Measurements from ENCODE around the gene BACE2.

BACE2 gene

DNA sequence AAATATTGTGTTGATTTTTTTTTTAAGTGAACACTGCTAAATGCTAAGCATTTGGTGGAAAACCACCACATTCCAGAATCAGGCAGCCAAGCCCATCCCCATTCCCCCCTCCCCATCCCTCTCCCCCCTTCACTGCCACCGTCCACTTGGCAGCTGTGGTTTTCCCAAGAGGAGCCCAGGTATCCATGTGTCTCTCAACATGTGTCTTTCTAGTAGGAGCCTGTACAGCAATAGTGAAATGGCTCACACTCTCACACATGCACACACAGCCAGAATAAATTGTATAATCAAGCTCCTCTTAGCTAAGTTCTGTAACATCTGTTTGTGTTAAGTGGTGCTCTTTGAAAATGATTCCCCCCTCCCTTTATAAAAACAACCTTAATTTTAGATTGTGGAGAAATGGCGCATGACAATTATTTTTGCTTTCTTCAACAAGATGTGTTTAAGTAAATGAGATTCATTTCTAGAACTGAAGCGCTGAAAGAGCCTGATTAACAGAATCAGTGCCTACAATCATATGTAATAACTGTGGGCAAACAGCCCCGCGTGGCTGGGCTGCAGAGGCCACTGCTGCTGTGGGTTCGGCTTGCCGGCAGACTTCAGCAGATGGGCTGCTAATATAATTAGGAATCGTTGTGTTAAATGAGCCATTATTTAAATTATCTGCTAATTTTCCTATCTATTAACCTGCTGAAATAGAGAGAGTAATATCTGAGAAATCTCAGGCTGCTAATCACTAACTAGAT lies 43.3 kb downstream of the BACE2 start:
- no peak for DNase-seq (ENCODE audit: low read depth in 1 of 2, low spot score in 1 of 2)

- no peak for DNase-seq (ENCODE audit: low read depth in 1 of 2, low spot score in 1 of 2)
Observed at GRCh38 chr21:41213021-41213420, 45.1 kb downstream of the BACE2 start.

GRCh38 chr21:41215856-41216408 lies 48.0 kb downstream of the BACE2 start:
- DNase-seq (ENCODE audit: low read depth in 1 of 2, low spot score in 1 of 2) = no peak

DNA sequence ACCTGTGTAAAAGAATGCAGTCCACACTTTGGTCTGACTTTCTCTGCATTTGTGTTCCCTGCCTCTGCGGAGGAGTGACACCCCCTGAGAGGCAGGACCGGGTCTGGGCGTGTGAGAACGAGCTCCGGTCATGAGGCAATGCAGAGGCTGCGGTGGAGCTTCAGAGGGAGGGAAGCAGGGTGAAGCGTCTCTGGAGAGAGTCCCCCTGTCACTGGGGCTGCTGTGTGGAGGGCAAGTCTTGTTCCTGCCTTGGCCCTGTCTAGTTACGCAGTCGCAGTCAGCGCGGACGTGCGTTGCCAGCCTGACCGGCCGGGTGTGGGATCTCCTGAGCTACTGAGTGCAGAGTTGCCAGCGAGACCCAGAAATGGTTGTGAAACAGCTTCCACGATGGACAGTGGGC lies 48.5 kb downstream of the BACE2 start:
- no peak for DNase-seq (ENCODE audit: low read depth in 1 of 2, low spot score in 1 of 2)

GRCh38 chr21:41217671-41218385 lies 49.9 kb downstream of the BACE2 start:
- DNase-seq (ENCODE audit: low read depth in 1 of 2, low spot score in 1 of 2) = no peak

DNA sequence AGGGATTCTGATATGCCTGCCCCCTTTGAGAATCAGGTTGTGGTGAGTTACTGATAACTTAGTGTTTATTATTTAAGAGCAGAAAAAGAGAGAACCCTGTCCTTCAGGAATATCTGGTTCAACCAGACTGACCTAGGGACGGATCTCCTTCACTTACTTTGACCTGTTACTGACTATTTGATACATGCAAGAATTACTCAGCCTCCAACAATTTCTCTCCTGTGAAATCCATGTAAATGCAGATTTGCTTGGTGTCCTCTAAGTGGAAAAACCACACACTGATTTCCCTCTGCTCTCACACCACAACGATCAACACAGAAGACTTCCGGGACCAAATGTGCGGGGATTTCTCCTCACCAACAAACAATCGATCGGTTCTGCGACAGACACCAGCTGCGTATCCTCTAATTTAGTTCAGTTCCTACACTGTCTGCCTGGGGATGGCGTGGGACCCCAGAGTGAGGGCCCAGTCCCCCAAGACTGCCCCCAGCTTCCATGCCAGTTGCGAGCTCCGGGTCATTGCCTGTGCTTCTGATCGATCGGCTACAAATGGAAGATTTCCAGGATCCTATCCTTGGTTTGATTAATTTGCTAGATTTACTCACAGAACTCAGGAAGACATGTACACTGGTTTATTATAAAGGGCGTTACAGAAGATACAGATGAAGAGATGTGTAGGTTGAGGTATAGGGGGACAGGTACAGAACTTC lies 51.7 kb downstream of the BACE2 start:
- no peak for DNase-seq (ENCODE audit: low read depth in 1 of 2, low spot score in 1 of 2)

- no peak for DNase-seq (ENCODE audit: low read depth in 1 of 2, low spot score in 1 of 2)
Observed at GRCh38 chr21:41220208-41220733, 52.3 kb downstream of the BACE2 start.

- no peak for DNase-seq (ENCODE audit: low read depth in 1 of 2, low spot score in 1 of 2)
Observed at GRCh38 chr21:41222247-41223068, 54.5 kb downstream of the BACE2 start.

- DNase-seq (ENCODE audit: low read depth in 1 of 2, low spot score in 1 of 2) = no peak
Observed at GRCh38 chr21:41226853-41227252, 58.9 kb downstream of the BACE2 start.

DNA sequence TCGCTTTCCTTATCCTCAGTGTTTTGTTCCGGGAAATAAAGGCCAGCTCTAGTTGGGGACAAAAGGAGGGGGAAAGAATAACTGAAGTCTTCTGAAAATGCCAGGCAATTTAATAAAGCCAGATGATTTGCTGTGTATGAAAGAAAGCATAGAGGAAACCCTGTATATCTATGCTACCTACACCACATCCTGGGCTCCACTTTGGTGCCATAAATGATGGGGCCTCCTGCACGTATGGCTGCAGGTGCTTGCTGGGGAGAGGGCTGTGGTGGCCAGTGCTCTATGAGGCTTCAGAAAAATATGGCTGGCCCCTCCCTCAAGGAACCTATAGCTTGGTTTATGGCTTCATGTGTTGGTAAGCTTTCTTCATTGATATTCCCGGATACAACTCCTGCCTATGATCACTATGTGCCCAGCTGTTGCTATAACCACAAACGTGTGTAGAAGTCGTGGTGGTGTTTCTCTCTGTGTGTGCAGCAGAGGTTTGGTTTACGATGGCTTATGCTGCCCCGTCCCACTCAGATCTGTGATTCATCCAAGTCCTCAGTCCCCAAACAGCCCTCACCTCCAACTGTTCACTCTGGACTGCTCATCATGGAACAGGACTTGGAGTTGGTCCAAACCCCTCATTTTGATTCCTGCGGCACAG lies 59.5 kb downstream of the BACE2 start:
- DNase-seq (ENCODE audit: low read depth in 1 of 2, low spot score in 1 of 2) = no peak

GRCh38 chr21:41228006-41228370 lies 60.0 kb downstream of the BACE2 start:
- DNase-seq (ENCODE audit: low read depth in 1 of 2, low spot score in 1 of 2) = no peak

- DNase-seq (ENCODE audit: low read depth in 1 of 2, low spot score in 1 of 2) = no peak
Observed at GRCh38 chr21:41228492-41228891, 60.5 kb downstream of the BACE2 start.

GRCh38 chr21:41228958-41229357 lies 61.0 kb downstream of the BACE2 start:
- DNase-seq (ENCODE audit: low read depth in 1 of 2, low spot score in 1 of 2) = no peak

DNA sequence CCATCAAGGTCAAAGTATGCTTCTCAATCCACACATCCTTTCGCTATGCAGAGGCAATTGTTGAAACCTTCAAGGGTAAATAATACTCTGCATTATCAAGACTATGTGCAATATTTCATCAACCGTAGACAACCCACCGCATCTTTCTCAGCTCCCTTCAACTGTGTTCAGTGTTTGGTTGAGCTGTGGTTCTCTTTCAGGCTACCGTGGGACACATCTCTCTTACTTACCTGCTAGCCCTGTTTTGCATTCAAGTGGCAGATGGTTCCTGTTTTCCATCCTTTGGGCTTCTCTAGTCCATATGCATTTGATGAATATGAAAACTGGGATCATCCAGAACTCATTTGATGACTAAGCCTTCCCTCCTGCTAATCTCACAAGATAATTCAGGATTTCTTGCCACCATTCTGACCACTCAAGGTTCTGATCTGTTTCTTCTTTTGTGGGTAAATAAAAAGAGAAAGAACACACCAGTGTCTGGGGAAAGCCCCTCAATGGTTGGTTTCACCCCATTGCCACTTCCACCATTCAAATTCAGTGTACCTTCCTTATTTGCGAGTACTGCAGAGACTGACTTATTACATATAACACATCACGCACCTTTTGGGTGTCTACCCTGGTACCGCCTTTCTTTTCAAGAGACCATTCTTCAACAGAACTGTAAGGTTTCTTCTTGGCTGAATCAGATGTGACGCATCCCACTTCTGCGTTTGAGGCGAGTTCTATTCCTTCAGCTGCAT lies 61.7 kb downstream of the BACE2 start:
- no peak for DNase-seq (ENCODE audit: low read depth in 1 of 2, low spot score in 1 of 2)

GRCh38 chr21:41230497-41230896 lies 62.5 kb downstream of the BACE2 start:
- no peak for DNase-seq (ENCODE audit: low read depth in 1 of 2, low spot score in 1 of 2)

DNA sequence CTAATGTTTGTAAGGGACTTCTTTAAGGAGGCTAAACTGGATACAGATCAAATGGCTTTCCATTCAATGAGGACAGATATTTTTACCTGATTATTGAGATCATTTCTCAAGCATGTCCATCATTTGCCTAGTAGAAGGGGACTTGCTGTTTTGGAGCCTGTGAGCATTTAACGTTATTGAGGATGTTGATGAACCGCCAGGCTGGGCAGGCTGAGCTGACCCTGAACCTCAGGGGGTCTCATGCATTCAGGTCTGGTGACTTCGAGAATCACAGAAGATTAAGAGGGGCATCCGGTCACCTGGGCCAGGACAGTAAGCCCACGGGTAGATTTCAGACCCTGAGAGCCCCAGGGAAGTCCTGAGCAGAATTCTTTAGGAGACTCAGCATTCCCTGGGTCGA lies 63.1 kb downstream of the BACE2 start:
- no peak for DNase-seq (ENCODE audit: low read depth in 1 of 2, low spot score in 1 of 2)

DNA sequence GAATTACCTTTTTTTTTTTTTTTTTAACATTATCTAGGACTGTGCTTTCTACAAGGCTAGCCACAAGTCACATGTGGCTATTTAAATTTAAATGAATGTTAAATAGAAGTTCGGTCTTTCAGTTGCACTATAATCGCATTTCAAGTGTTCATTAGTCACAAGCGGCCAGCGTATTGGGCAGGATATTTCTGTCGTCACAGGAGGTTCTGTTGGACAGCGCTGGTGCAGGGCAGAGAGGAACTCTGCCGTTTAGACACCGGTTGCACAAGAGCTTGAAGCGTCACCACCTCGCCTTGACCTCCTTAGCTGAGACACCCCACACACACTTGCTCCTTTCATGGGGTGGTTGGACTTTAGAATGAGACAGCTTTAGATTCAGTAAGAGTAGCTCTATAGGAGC lies 64.1 kb downstream of the BACE2 start:
- DNase-seq (ENCODE audit: low read depth in 1 of 2, low spot score in 1 of 2) = no peak

- DNase-seq (ENCODE audit: low read depth in 1 of 2, low spot score in 1 of 2) = no peak
Observed at GRCh38 chr21:41233916-41234315, 66.0 kb downstream of the BACE2 start.

DNA sequence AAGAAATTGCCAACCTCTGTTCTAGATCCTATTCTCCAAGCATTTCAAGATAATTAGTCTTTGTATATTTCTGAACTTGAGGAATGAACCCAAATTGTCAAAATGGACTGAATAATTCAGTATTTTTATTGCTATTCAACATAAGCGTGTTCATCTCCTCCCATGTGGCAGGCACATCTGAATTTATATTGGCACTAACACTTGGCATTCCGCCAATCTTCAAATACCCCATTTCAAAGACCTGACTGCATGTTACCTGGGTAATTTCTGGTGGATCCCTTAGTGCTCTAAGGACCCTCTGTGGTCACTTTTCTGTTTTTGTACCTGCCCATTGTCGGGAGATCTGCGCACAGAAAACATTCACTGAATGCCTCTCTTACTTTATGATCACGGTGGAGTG lies 66.6 kb downstream of the BACE2 start:
- no peak for DNase-seq (ENCODE audit: low read depth in 1 of 2, low spot score in 1 of 2)

- DNase-seq (ENCODE audit: low read depth in 1 of 2, low spot score in 1 of 2) = no peak
Observed at GRCh38 chr21:41235201-41235600, 67.2 kb downstream of the BACE2 start.
